NCI-H146 treated with DMSO at 0.1 percent for 48 hours (cell line): ENCODE results near the gene MBOAT1.

Source experiments
- DNase-seq: peaks from one replicate; lab custom pipeline; 2025; ENCODE audit not compliant: unreplicated experiment; lab: John Stamatoyannopoulos, UW

Gene MBOAT1

GRCh38 chr6:20105838-20106237 lies 106.4 kb downstream of the MBOAT1 start:
- no peak for DNase-seq

- DNase-seq = no peak
Measured at GRCh38 chr6:20104696-20105095, 107.6 kb downstream of the MBOAT1 start.

GRCh38 chr6:20102397-20103073 lies 109.7 kb downstream of the MBOAT1 start:
- DNase-seq = no peak

- DNase-seq = no peak
Measured at GRCh38 chr6:20099156-20099555, 113.1 kb downstream of the MBOAT1 start.

- DNase-seq = no peak
Measured at GRCh38 chr6:20098267-20098876, 113.9 kb downstream of the MBOAT1 start.

- peak; percentile 54 for DNase-seq
Measured at GRCh38 chr6:20096536-20096935, 115.7 kb downstream of the MBOAT1 start.

GRCh38 chr6:20095436-20095835 lies 116.8 kb downstream of the MBOAT1 start:
- DNase-seq = no peak

- peak; percentile 80 for DNase-seq
Measured at GRCh38 chr6:20092071-20092566, 120.2 kb downstream of the MBOAT1 start.

- DNase-seq = no peak
Measured at GRCh38 chr6:20086992-20087391, 125.3 kb downstream of the MBOAT1 start.

GRCh38 chr6:20085817-20086216 lies 126.5 kb downstream of the MBOAT1 start:
- DNase-seq = no peak

- DNase-seq = no peak
Measured at GRCh38 chr6:20084411-20084810, 127.9 kb downstream of the MBOAT1 start.

GRCh38 chr6:20071998-20072397 lies 140.3 kb downstream of the MBOAT1 start:
- DNase-seq = no peak

GRCh38 chr6:20070047-20070446 lies 142.2 kb downstream of the MBOAT1 start:
- no peak for DNase-seq

- DNase-seq = peak; percentile 96
Measured at GRCh38 chr6:20069021-20069522, 143.2 kb downstream of the MBOAT1 start.

GRCh38 chr6:20068421-20068988 lies 143.8 kb downstream of the MBOAT1 start:
- peak; percentile 45 for DNase-seq

- no peak for DNase-seq
Measured at GRCh38 chr6:20061952-20062351, 150.3 kb downstream of the MBOAT1 start.

- DNase-seq = no peak
Measured at GRCh38 chr6:20060252-20060651, 152.0 kb downstream of the MBOAT1 start.

GRCh38 chr6:20058912-20059311 lies 153.4 kb downstream of the MBOAT1 start:
- peak; percentile 9 for DNase-seq

GRCh38 chr6:20058121-20058905 lies 154.0 kb downstream of the MBOAT1 start:
- peak; percentile 57 for DNase-seq

- peak; percentile 76 for DNase-seq
Measured at GRCh38 chr6:20056350-20056992, 155.8 kb downstream of the MBOAT1 start.

- DNase-seq = no peak
Measured at GRCh38 chr6:20055916-20056315, 156.4 kb downstream of the MBOAT1 start.
